ENCODE results near the gene ARHGAP9.
"Not testable (repeated sequence)": the region's sequence is repeated elsewhere in the genome, so short reads cannot be mapped to it uniquely, and the experiment has no call there.

The ARHGAP9 gene

GRCh38 chr12:57502311-57502969, 22.8 kb upstream of the ARHGAP9 start:
- H3K9me3 ChIP-seq (ENCODE audit: insufficient read depth, low read depth, low read length); H3K4me3 ChIP-seq (ENCODE audit: low read length); H3K27ac ChIP-seq (ENCODE audit: low read depth, low read length); H3K9ac ChIP-seq (ENCODE audit: low read depth, low read length); H3K27me3 ChIP-seq (ENCODE audit: insufficient read depth, low read length); H3K4me1 ChIP-seq (ENCODE audit: insufficient read depth, low read length): not testable (repeated sequence)
- 97% methylated on average over 20 of the region's 22 CpGs for WGBS
- peaks cover 85% of the 10 kb centered on the region for H3K36me3 ChIP-seq (ENCODE audit: insufficient read depth, low read length)

DNA sequence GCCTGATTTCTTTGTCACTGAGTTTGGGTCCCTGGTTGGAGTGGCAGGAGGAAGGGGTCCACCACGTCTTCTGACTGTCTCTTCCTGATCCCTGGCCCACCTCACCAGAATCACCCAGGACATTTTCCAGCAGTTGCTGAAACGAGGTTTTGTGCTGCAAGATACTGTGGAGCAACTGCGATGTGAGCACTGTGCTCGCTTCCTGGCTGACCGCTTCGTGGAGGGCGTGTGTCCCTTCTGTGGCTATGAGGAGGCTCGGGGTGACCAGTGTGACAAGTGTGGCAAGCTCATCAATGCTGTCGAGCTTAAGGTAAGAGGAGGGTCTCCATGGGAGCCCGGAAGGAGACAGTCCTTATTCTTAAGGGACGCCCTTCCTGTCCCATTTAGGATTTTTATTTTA, 20.5 kb upstream of the ARHGAP9 start:
- 96% methylated on average over 11 of the region's 11 CpGs for WGBS

GRCh38 chr12:57498571-57498970, 18.9 kb upstream of the ARHGAP9 start:
- H3K27ac ChIP-seq (ENCODE audit: low read depth, low read length), result no peak overlapping the region
- peaks cover 76% of the 10 kb centered on the region for H3K36me3 ChIP-seq (ENCODE audit: insufficient read depth, low read length)
- H3K9ac ChIP-seq (ENCODE audit: low read depth, low read length), result no peak overlapping the region
- no peaks in the 10 kb centered on the region for H3K27me3 ChIP-seq (ENCODE audit: insufficient read depth, low read length)
- no peaks in the 10 kb centered on the region for H3K4me1 ChIP-seq (ENCODE audit: insufficient read depth, low read length)
- 95% methylated on average over 4 of the region's 4 CpGs for WGBS
- H3K4me3 ChIP-seq (ENCODE audit: low read length), result no peak overlapping the region
- no peaks in the 10 kb centered on the region for H3K9me3 ChIP-seq (ENCODE audit: insufficient read depth, low read depth, low read length)

More for the DNA sequence above, 20.5 kb upstream of the ARHGAP9 start:
- Histone ChIP-seq H3K4me3 (ENCODE audit: low read length) (no peak overlapping the region), H3K36me3 (ENCODE audit: insufficient read depth, low read length) (peaks cover 88% of the 10 kb centered on the region), H3K9me3 (ENCODE audit: insufficient read depth, low read depth, low read length) (no peaks in the 10 kb centered on the region), H3K27ac (ENCODE audit: low read depth, low read length) (no peak overlapping the region), H3K9ac (ENCODE audit: low read depth, low read length) (no peak overlapping the region), H3K27me3 (ENCODE audit: insufficient read depth, low read length) (no peaks in the 10 kb centered on the region), H3K4me1 (ENCODE audit: insufficient read depth, low read length) (no peaks in the 10 kb centered on the region)

GRCh38 chr12:57498132-57498502, 18.5 kb upstream of the ARHGAP9 start:
- 93% methylated on average over 9 of the region's 9 CpGs for WGBS
- no peaks in the 10 kb centered on the region for H3K9me3 ChIP-seq (ENCODE audit: insufficient read depth, low read depth, low read length)
- H3K4me3 ChIP-seq (ENCODE audit: low read length), result no peak overlapping the region
- H3K4me1 ChIP-seq (ENCODE audit: insufficient read depth, low read length), result no peaks in the 10 kb centered on the region
- H3K27ac ChIP-seq (ENCODE audit: low read depth, low read length), result no peak overlapping the region
- H3K27me3 ChIP-seq (ENCODE audit: insufficient read depth, low read length), result no peaks in the 10 kb centered on the region
- peaks cover 73% of the 10 kb centered on the region for H3K36me3 ChIP-seq (ENCODE audit: insufficient read depth, low read length)
- H3K9ac ChIP-seq (ENCODE audit: low read depth, low read length), result no peak overlapping the region

- Histone ChIP-seq H3K4me3 (ENCODE audit: low read length) (no peak overlapping the region), H3K36me3 (ENCODE audit: insufficient read depth, low read length) (peaks cover 72% of the 10 kb centered on the region), H3K9ac (ENCODE audit: low read depth, low read length) (no peak overlapping the region), H3K27ac (ENCODE audit: low read depth, low read length) (no peak overlapping the region), H3K9me3 (ENCODE audit: insufficient read depth, low read depth, low read length) (peaks cover 5% of the 10 kb centered on the region; the same call in 1 of the 2 replicates), H3K27me3 (ENCODE audit: insufficient read depth, low read length) (no peaks in the 10 kb centered on the region), H3K4me1 (ENCODE audit: insufficient read depth, low read length) (no peaks in the 10 kb centered on the region)
- 96% methylated on average over 12 of the region's 12 CpGs for WGBS
Measured at GRCh38 chr12:57497223-57498131, 17.8 kb upstream of the ARHGAP9 start.

DNA sequence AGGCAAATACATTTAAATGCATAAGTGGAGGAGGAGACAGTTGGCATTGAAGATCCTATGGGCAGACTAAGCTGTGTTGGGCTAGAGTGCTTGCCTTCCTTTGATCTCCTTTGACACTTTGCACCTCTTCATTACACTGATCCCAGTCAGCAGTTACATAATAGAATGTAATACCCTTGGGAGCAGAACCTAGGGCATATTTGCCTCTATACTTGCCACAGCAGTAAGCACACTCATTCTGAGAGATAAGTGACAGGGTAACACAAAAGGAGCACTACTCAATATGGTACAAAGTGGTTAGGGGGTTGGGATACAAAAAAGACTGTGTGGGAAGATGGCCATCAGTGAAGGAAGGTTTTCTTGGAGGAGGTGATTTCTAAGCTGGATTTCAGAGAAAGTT, 17.2 kb upstream of the ARHGAP9 start:
- Histone ChIP-seq H3K9me3 (ENCODE audit: insufficient read depth, low read depth, low read length) (peaks cover 5% of the 10 kb centered on the region; the same call in 1 of the 2 replicates), H3K36me3 (ENCODE audit: insufficient read depth, low read length) (peaks cover 72% of the 10 kb centered on the region), H3K9ac (ENCODE audit: low read depth, low read length) (no peak overlapping the region), H3K27ac (ENCODE audit: low read depth, low read length) (no peak overlapping the region), H3K27me3 (ENCODE audit: insufficient read depth, low read length) (no peaks in the 10 kb centered on the region), H3K4me1 (ENCODE audit: insufficient read depth, low read length) (no peaks in the 10 kb centered on the region), H3K4me3 (ENCODE audit: low read length) (no peak overlapping the region)

GRCh38 chr12:57495051-57495701, 15.5 kb upstream of the ARHGAP9 start:
- not testable (repeated sequence) for H3K9ac ChIP-seq (ENCODE audit: low read depth, low read length); H3K9me3 ChIP-seq (ENCODE audit: insufficient read depth, low read depth, low read length); H3K4me3 ChIP-seq (ENCODE audit: low read length); H3K4me1 ChIP-seq (ENCODE audit: insufficient read depth, low read length); H3K27me3 ChIP-seq (ENCODE audit: insufficient read depth, low read length); H3K27ac ChIP-seq (ENCODE audit: low read depth, low read length)
- peaks cover 72% of the 10 kb centered on the region for H3K36me3 ChIP-seq (ENCODE audit: insufficient read depth, low read length)
- WGBS, result 93% methylated on average over 48 of the region's 48 CpGs

DNA sequence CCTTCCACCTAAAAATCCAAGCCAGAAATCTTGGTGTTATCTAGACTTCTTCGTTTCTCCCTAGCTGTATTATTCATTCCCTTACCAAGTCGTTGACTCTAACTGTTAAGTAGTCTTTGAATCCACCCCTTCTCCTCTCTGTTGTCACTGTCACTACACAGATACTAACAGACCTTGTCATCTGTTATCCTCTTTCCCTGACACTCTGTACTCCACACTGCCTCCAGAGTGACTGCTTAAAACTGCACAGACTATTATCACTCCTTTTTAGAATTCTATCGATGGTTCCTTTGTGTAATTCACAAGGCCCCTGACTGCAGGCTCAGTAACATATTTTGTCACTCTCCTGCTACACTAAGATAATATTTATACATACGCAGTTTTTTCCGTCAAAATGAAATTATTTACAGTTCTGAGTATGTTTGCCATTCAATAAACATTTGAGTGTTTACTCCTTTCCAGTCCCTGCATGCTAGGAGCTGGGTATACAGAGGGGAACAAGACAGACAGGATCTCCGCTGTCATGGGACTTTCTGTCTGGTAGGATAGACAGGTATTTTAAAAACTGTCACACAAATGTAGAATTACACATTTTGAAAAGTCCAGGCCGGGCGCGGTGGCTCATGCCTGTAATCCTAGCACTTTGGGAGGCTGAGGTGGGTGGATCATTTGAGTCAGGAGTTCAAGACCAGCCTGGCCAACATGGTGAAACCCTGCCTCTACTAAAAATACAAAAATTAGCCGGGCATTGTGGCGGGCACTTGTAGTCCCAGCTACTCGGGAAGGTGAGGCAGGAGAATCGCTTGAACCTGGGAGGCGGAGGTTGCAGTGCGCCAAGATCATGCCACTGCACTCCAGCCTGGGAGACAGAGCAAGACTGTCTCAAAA, 12.0 kb upstream of the ARHGAP9 start:
- 96% methylated on average over 15 of the region's 15 CpGs for WGBS
- Histone ChIP-seq H3K4me3 (ENCODE audit: low read length) (no peak overlapping the region), H3K27ac (ENCODE audit: low read depth, low read length) (no peak overlapping the region), H3K9ac (ENCODE audit: low read depth, low read length) (no peak overlapping the region), H3K4me1 (ENCODE audit: insufficient read depth, low read length) (peaks cover 6% of the 10 kb centered on the region; the same call in 1 of the 2 replicates), H3K36me3 (ENCODE audit: insufficient read depth, low read length) (peaks cover 56% of the 10 kb centered on the region), H3K27me3 (ENCODE audit: insufficient read depth, low read length) (no peaks in the 10 kb centered on the region), H3K9me3 (ENCODE audit: insufficient read depth, low read depth, low read length) (peaks cover 5% of the 10 kb centered on the region; the same call in 1 of the 2 replicates)

DNA sequence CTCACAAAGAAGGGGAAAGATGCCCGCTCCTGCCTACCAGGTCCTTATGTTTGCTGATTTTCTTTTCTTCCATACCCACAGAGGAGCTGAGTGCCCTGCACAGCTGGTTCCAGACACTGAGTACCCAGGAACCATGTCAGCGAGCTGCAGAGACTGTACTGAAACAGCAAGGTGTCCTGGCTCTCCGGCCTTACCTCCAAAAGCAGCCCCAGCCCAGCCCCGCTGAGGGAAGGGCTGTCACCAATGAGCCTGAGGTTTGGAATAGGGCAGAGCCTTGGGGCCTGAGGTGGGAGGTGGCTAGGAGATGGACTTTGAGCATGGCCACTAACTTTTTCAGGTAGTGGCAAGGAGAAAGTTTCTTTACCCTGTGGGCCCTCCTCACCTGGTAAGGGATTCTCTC, 10.5 kb upstream of the ARHGAP9 start:
- Histone ChIP-seq H3K9ac (ENCODE audit: low read depth, low read length) (no peak overlapping the region), H3K27me3 (ENCODE audit: insufficient read depth, low read length) (no peaks in the 10 kb centered on the region), H3K4me3 (ENCODE audit: low read length) (no peak overlapping the region), H3K4me1 (ENCODE audit: insufficient read depth, low read length) (peaks cover 6% of the 10 kb centered on the region; the same call in 1 of the 2 replicates), H3K27ac (ENCODE audit: low read depth, low read length) (no peak overlapping the region), H3K36me3 (ENCODE audit: insufficient read depth, low read length) (peaks cover 46% of the 10 kb centered on the region), H3K9me3 (ENCODE audit: insufficient read depth, low read depth, low read length) (peaks cover 5% of the 10 kb centered on the region; the same call in 1 of the 2 replicates)
- WGBS, result 94% methylated on average over 4 of the region's 4 CpGs

- peaks cover 46% of the 10 kb centered on the region for H3K36me3 ChIP-seq (ENCODE audit: insufficient read depth, low read length)
- H3K4me1 ChIP-seq (ENCODE audit: insufficient read depth, low read length), result peaks cover 6% of the 10 kb centered on the region; the same call in 1 of the 2 replicates
- peak overlapping the region; percentile 98; the same call in 1 of the 2 replicates for H3K9ac ChIP-seq (ENCODE audit: low read depth, low read length)
- 89% methylated on average over 4 of the region's 5 CpGs for WGBS
- peaks cover 5% of the 10 kb centered on the region; the same call in 1 of the 2 replicates for H3K9me3 ChIP-seq (ENCODE audit: insufficient read depth, low read depth, low read length)
- peak overlapping the region; percentile 31; the same call in 1 of the 2 replicates for H3K27ac ChIP-seq (ENCODE audit: low read depth, low read length)
- H3K27me3 ChIP-seq (ENCODE audit: insufficient read depth, low read length), result no peaks in the 10 kb centered on the region
- peak overlapping the region; percentile 95 for H3K4me3 ChIP-seq (ENCODE audit: low read length)
Measured at GRCh38 chr12:57489157-57489641, 9.5 kb upstream of the ARHGAP9 start.

All from HUES64 (cell line).